NK-92 treated with Interleukin-12 subunit alpha and Interleukin-12 subunit beta, amount 100 ng/mL, for 24 hours (cell line): ENCODE data around the gene SLF2.

Experiments
- DNase-seq: peaks from one replicate; lab custom pipeline; 2025; lab: John Stamatoyannopoulos, UW

SLF2 gene, protein sequence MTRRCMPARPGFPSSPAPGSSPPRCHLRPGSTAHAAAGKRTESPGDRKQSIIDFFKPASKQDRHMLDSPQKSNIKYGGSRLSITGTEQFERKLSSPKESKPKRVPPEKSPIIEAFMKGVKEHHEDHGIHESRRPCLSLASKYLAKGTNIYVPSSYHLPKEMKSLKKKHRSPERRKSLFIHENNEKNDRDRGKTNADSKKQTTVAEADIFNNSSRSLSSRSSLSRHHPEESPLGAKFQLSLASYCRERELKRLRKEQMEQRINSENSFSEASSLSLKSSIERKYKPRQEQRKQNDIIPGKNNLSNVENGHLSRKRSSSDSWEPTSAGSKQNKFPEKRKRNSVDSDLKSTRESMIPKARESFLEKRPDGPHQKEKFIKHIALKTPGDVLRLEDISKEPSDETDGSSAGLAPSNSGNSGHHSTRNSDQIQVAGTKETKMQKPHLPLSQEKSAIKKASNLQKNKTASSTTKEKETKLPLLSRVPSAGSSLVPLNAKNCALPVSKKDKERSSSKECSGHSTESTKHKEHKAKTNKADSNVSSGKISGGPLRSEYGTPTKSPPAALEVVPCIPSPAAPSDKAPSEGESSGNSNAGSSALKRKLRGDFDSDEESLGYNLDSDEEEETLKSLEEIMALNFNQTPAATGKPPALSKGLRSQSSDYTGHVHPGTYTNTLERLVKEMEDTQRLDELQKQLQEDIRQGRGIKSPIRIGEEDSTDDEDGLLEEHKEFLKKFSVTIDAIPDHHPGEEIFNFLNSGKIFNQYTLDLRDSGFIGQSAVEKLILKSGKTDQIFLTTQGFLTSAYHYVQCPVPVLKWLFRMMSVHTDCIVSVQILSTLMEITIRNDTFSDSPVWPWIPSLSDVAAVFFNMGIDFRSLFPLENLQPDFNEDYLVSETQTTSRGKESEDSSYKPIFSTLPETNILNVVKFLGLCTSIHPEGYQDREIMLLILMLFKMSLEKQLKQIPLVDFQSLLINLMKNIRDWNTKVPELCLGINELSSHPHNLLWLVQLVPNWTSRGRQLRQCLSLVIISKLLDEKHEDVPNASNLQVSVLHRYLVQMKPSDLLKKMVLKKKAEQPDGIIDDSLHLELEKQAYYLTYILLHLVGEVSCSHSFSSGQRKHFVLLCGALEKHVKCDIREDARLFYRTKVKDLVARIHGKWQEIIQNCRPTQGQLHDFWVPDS

DNA sequence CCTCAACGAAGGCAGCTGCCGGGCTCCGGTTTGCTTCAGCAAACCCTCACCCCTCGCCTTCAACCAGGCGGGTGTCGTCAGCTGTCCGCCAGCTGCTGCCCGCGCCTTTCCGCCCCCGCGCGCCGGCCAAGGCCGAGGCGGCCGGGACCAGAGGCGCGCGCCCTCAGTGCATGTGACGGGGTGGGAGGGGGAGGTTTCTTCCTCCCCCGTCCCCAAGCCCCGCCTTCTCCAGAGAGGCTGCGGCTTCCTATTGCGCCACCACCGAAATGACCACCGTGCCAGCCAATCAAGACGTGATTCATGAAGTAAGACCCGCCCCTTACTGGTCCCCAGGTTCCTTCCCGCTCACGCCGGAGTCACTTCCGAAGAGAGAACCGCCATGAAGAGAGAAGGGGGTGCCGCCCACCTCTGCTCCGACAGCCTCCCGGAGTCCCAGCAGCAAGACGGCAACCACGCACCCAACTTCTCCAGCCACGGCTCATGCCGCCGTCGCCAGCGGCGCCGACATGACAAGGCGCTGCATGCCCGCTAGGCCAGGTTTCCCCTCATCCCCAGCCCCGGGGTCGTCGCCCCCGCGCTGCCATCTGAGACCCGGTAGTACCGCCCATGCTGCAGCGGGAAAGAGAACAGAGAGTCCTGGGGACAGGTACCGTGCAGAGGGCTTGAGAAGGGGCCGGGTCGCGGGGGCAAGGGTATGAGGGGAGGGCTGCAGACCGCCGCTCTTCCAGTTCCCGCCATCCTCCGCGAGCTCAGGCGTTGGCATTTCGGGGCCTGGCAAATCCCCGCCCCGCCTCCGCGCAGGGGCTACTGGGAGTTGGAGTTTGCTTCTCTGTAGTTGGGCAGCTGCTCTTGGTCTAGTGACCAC is at the start of gene SLF2:
SLF2 (plus strand) TSS at position 359 of the 865 bp plus-strand sequence; CDS start at position 507, 148 bp downstream.
- peak; percentile 91 for DNase-seq

DNA sequence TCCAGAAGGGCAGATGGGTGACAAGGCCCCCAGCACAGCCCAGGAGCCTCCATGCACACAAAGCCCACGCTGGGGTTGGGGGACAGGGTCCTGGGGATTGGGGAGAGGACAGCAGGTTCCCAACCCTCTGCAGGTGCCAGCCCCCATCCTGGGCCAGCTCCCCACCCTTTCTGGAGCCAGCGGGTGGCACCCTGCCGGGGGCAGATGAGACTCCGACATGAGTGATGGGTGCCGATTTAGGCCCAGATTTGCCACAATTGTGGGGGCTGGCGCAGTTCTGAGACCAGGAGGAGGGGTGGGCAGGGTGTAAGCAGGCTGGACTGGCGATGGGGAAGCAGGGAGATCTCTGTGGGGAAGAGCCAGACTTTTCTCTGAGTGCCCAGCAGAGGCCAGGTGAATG is 49.3 kb upstream of the SLF2 start:
- DNase-seq = no peak

DNA sequence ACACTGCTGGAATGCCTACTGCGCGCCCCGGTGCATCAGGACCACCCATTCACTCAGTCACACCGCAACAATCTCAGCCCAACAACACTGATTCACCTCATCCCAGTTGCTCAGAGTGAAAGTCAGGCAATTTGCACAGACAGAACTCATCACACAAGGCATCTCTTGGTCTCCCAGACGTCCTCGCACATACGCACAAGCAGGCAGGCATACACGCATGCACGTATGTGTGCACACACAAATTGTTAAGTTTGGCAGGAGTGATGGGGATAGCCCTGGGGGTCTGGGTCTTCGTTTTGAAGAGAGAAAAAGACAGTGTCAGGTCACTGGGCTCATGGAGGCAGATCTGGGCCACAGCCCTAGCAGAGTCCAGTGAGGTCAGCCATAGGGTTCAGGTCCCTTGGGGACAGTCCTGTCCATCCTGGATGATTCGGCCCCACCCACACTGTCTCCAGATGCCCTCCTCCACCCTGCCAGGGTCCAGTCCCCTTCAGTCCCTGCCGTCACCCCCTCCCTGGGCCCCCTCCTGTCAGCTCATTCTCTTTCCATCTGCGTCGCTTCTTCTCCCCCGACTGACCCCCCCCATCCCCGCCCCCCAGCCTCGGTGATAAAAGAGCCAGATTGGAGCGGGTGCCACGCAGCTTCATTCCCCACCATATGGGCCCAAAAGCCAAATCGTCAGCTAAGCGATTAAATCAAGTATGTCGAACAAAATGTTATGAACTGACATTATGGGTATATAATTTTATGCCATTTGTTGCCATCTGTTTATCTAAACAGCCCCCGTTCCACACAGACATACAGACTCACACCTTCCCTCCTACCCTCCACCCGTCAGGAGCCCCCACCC is 48.5 kb upstream of the SLF2 start:
- DNase-seq = no peak

DNA sequence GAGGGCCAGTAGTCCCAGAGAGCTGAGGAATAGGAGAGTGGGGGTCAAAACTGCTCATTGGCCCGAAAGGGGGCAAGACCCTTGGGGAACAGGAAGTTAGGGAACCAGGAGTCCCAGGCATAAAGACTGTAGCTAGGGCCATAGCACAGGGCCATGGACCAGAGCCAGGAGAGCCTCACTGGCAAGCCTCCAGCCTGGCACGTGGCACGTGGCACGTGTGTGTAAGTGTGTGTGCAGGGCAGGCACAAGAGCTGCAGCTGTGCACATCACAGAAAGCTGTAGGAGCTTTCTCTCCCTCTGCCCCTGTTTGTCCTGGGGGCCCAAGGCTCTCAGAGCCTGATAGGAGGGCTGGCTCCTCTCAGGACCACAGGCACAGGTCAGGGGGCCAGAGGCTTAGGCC is 47.8 kb upstream of the SLF2 start:
- DNase-seq = no peak

DNA sequence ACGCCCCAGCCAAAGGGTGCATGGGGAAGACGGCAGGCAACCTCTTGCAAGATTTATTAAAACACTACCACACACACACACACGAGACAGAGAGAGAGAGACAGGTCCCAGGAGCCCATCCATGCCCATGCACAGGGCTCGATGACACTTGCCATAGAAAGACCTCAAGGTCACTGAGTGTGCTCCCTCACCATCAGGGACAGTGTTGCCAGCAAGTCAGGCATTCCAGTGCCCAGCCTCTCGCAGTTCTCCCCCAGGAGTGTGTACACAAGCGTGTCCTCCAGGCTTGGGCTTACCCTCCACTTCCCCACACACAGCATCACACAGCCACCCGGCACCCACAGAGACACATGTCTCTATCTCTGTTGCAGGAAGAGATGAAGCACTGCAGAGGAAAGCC is 46.8 kb upstream of the SLF2 start:
- DNase-seq = no peak

DNA sequence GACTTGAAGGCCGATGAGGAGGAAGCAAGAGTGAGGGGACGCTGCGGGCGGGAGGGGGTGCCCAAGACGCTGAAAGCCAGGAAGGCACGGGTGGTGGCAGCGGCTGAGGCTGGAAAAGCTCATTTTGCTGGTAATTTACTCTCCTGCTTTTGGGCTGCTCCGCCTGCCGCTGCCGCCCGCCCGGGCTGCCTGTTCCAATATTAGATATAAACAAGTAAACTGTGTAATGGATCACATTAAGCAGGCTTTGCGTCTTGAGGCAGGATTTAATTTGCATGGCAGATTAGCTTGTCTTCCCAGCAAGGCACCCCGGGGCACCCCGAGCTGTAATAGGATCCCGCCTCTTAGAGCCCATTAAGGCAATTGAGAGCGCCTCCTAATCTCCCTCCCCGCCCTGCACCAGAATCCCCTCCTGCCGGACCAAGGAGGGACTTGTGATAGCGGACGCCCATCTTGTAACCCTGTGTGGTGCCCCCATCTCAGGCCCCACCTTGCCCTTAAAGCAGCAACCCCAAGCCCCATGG is 46.1 kb upstream of the SLF2 start:
- DNase-seq = no peak

DNA sequence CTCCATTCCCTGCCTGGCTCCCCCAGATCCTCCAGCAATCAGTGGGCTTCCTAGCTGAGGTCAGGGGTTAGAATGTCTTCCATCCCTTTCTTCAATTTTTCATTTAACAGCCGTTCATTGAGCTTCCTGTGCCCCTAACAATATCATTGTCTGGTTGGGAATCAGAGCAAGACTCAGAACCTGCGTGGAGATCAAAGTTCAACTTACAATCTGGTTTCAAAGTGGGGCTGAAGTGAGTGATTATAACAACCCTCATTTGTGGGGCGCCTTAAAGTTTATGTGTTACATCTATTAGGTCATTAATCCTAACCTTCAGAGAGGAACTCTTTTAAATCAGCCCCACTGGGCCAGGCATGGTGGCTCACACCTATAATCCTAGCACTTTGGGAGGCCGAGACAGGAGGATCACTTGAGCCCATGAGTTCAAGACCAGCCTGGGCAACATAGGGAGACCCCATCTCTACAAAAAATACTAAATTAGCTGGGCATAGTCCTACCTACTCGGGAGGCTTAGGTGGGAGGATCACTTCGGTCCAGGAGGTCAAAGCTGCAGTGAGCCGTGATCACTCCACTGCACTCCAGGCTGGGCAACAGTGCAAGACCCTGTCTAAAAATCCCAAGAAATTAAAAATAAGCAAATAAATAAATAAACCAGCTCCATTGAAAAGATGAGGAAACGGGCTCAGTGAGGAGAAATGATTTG is 45.4 kb upstream of the SLF2 start:
- no peak for DNase-seq

DNA sequence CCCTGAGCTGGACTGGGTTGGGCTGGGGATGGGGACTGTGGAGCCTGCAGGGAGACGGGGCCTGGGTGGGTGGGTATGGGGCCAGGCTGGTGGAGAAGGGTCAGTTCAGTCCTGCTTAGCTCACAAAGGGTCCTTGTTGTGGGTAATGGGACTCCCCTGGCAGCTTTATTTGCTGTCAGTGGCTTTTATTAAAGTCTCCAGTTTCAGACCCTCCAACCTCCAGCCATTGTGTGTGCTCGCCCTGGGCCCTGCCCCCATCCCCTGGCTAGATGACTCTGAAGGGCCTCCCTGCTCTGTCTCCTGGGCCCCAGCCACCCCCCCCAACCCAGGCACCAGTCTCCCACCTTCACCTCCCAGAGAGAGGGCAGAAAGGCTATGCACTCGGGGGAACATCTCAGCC is 44.4 kb upstream of the SLF2 start:
- no peak for DNase-seq

DNA sequence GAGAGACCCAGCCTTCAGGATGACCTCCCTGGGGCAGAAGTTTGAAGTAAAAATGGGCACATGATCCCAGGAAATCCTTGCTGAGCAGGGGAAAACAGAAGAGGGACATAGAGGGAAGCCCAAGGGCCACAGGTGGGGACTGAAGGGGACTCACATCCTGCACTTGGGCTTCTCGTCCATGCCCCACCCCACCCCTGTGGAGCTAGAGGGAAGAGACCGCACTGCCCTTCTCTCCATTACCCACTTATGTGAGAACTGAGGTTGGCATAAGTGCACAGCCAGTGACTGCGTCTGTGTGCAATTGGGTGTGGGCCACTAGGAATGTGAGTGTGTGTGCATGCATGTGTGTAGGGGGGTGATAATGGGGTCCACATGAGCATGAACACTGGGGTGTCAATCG is 43.4 kb upstream of the SLF2 start:
- DNase-seq = no peak

DNA sequence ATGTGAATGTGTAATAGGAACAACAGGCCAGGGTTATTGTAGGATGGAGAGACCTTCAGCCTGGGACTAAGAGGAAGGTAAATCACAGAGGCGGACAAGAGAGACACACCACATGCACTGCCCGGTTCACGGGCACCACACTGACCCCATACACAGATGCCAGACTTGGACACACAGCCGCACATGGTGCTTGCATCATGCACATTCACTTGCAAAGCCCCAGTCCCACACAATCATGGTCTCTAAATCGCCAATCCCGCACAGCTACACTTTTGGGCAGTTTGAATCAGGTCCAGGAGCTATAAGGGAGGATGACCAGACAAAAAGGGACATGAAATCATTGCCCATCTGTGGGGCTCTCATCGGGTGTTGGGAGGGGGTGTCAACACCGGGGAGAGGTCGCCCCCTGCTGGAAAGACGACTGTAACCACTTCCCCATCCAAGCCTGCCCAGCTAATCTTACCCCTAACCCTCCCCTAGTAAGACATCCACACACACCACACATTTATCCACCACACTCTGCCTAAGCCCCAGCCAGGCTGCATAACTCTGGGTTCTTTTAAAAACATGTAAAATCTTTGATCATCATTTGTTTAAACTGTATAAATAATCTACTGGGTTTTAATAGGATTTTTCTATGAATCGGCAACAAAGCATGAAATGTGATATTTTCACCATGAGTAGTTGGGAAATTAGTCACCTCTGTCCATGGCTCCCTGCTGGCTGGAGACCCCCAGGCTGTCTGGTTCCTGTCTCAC is 40.5 kb upstream of the SLF2 start:
- peak; percentile 33 for DNase-seq

DNA sequence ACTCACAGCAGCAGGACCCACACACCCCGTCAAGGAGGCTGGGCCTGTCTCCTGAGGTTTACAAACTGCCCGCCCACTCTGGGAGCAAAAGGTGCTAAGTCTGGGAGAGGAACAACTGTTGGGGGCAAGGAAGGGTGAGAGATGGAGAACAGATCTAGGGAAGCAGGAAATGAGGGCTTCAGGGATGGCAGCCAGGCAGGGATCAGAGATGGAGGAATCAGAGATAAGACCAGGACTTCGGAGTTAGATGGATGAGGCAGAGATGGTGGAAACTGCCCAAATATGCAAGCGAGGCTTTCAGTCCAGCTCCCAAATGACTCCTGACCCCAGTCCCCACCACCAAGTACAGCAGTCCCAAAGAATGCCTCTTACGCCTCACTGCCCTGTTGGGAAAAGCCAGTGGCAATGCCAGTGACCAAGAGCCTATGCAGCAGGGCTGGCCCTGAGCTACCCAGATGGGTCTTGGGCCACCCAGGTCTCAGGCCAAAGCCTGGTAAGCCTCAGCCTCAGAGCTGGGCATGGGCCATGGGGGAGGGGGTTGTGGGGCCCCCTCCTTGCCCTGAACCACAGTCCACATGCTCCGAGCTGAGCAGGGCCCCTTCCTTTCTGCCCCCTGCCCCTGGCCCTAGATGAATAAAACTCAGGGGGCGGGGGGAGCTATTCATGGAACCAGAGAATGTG is 39.5 kb upstream of the SLF2 start:
- DNase-seq = no peak

DNA sequence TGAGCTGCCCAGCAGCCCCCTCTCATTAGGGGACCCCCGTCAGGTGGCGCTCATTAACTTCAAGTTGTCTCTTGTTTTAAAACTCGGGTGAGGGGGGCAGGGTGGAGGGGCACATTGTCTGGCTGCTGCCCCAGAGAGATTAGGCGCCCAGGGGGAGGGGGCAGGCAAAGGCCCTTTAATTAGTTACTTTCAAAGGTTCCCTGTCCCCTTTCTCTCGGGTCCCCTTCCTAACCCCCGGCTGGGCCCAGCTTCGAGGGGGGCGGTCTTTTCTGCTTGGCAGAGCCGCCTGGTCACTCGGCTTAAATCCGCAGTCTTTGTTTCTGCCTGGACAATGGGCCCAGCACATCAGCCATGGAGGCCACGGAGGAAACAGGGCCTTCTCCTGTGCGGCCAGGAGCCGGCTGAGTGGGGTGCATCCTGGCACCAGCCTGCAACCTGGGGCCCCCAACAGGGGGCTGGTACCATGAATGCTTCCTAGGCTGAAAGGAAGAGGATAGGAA is 38.9 kb upstream of the SLF2 start:
- no peak for DNase-seq

DNA sequence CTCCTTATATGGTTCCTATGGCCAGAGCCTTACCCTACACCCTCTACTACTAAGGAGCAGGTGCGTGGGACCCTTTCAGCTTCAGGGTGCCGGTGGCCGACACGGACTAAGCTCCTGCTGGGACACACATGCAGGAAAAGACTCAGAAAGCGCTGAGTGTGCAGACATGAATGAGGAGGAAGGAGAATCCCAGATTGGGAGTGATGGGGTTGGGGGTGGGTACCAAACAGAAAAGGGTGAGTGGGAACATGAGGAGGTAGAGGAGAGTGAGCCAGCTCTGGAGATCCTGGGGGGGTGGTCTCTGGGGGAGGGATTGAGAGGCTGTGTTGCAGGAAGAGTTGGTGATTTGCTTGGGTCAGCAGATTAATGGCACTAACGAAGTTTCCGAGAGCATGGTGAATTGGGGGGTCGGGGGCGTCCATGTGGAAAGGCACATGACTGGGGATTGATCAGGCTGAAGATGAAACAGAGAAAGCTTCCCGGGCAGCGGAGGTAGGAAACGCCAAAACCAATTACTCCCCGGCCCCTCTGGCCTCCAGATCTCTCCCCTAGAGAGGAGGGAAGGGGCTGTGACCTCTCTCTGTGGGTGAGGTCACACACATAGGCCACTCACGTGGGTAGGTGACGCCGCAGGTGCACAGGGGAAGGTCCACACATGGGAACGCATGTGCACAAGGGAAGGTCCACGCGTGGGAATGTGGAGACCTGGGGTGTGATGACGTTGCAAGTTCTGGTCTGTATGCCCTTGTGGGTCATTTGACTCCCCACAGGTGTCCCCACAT is 37.9 kb upstream of the SLF2 start:
- no peak for DNase-seq

DNA sequence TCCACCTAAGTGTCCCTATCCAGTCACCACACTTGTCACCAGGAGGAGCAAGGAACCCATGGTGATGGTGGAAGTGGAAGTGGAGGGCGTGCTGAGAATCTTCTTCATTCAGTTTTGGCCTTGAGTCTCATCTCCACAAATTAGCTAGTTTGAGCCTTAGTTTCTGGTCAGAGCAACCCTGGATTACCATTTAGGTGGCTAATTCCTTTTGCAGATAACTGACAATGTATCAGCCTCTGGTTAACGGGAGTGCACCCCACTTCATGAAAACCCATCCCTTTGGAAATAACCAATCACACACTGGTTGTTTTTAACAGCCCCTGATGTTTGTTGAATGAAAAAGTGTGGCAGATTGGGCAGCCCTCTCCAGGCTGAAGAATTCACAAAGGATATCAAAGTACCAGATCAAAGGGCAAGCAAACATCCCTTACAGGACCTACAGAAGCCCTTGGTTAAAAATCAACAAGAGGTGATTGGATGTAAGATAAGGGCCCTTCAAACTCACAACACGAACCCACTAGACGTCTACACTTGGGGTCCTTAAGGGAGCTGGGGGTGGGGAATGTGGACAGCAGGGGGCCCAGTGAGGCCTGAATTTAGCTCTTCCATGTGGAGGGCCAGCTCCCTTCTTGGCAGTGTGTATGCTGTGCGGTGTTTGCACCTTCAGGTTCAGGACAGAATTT is 37.1 kb upstream of the SLF2 start:
- DNase-seq = no peak

DNA sequence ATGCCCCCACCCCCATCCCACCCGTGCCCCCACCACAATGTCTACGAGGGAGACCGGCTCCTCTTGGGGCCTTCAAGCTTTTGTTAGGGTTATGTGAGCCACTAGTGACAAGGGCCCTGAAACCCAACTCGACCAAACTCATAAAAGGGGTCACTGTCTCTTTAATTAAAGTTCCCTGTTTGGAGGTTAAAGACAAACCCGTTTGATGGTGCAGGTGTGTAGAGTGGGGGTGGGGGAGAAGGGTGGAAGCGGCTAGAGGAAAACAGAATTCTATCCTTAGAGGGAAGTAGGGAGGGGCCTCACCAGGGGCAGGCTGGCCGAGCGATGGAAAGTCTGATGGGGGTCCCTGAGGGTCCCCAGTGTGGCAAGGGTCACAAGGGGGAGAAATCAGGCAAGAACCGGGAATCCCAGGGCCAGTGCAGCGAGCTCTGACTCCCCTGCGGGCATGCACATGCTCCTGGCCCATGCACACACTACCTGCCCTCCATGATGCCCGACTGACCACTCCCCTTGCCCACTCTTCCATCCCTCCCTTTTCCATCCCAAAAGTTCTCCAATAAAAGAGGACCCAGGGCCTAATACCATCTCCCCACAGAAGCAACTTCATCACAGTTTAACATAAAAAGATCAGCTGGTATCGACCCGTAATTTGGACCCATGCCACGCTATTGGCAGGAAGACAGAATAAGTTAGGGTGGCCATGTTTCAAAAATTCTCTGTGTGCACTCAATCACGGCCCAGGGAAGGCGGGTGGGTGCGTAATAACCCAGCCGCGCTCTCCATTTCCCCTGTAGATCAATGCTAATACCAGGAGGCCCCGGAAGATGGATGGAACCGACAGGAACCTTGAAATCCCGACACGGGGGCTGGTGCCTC is 35.9 kb upstream of the SLF2 start:
- DNase-seq = no peak

DNA sequence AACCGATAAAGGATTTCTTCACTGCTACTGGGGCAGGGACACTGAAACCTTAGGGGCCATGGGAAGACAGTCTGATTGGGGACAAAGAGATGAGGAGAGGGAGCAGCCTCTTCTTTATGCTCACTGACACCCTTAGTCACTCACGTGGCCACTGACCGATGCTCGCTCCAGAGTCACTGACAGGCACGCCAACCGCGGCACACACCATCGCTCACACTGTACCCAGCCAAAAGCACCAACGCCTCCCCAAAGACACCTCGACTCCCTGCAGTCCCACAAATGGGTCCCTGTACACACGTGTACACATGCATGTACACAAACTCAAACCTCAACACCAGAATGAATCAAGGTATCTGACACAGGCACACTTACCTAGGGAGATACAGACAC is 35.3 kb upstream of the SLF2 start:
- no peak for DNase-seq
